ENCODE measurements around the gene GALNS.
"Not testable (repeated sequence)": the region's sequence is repeated elsewhere in the genome, so short reads cannot be mapped to it uniquely, and the experiment has no call there.

The GALNS gene

GRCh38 chr16:88825146-88825545 lies 31.6 kb downstream of the GALNS start:
- no peak overlapping the region for H3K27ac ChIP-seq (ENCODE audit: low read length)
- no peak for ATAC-seq (ENCODE audit: insufficient read depth, low read depth)
- no peak overlapping the region for H3K4me3 ChIP-seq (ENCODE audit: low read depth in 1 of 2, low read length in 2 of 2)
- H3K9me3 ChIP-seq (ENCODE audit: insufficient read depth, low read length, severe bottlenecking): no peaks in the 10 kb centered on the region
- no peak for DNase-seq
- H3K4me2 ChIP-seq (ENCODE audit: insufficient read depth, low read length): no peak overlapping the region
- no peaks in the 10 kb centered on the region for H3K79me2 ChIP-seq (ENCODE audit: insufficient read depth, low read length)
- no peak for TF ChIP-seq EZH2 (IDR thresholded peaks at IDR 0.05; ENCODE audit: borderline replicate concordance, low read depth, low read length, severe bottlenecking)
- TF ChIP-seq, protein P1, sequence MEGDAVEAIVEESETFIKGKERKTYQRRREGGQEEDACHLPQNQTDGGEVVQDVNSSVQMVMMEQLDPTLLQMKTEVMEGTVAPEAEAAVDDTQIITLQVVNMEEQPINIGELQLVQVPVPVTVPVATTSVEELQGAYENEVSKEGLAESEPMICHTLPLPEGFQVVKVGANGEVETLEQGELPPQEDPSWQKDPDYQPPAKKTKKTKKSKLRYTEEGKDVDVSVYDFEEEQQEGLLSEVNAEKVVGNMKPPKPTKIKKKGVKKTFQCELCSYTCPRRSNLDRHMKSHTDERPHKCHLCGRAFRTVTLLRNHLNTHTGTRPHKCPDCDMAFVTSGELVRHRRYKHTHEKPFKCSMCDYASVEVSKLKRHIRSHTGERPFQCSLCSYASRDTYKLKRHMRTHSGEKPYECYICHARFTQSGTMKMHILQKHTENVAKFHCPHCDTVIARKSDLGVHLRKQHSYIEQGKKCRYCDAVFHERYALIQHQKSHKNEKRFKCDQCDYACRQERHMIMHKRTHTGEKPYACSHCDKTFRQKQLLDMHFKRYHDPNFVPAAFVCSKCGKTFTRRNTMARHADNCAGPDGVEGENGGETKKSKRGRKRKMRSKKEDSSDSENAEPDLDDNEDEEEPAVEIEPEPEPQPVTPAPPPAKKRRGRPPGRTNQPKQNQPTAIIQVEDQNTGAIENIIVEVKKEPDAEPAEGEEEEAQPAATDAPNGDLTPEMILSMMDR (IDR thresholded peaks at IDR 0.05; ENCODE audit: borderline replicate concordance, extremely low read depth, low read length, poor library complexity, severe bottlenecking): no peak
- no peaks in the 10 kb centered on the region; the same call in 1 of the 2 replicates for H4K20me1 ChIP-seq (ENCODE audit: insufficient read depth, low read length)
- H3K27me3 ChIP-seq (ENCODE audit: insufficient read depth, low read length, poor library complexity): no peaks in the 10 kb centered on the region
- no peaks in the 10 kb centered on the region for H3K4me1 ChIP-seq (ENCODE audit: insufficient read depth, low read length)
- H3K9ac ChIP-seq (ENCODE audit: low read depth, low read length): no peak overlapping the region
- peaks cover 10% of the 10 kb centered on the region for H3K36me3 ChIP-seq (ENCODE audit: insufficient read depth, low read length)
- H2AFZ ChIP-seq (ENCODE audit: low read depth, low read length): no peak overlapping the region

DNA sequence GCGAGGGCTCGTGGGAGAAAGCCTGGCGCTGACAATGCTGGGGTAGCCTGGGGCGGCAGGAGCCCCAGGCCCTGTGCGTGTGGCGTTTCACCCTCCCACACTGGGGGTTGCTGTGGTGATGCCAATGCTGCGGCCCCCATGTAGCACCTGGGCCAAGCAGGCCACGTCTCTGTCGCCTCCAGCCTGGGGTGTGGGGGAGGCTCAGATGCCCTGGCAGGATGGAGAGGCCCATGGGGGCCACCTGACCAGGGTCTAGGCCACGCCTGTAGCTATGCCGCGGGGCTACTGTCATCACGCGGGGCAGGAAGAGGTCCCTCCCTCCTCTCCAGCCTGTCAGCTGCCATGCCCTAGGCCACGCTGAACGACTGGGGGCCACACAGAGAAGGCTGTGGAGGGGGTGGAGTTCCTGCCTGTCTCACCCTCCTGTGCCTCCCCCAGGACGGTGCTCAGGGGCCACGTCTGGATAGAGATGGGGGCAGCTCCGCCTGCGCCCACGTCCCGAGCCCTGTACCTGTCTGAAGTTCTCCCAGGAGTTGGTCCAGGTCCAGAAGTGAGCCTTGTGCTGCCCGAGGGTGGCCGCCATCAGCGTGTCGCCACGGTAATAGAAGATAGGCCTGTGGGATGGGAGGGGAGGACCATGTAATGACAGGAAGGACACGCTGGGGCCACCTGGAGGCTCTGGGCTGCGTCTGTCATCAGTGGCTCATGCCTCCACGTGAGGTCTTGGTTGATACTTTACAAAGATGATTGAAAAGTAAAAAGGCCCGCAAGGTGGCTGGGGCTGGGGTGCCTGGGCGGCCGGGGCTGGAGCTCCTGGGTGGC lies 32.3 kb downstream of the GALNS start:
- ATAC-seq (ENCODE audit: insufficient read depth, low read depth) (peak; percentile 22; the same call in 1 of the 3 replicates), DNase-seq (no peak)
- H3K27me3 ChIP-seq (ENCODE audit: insufficient read depth, low read length, poor library complexity): no peaks in the 10 kb centered on the region
- no peak overlapping the region for H3K9ac ChIP-seq (ENCODE audit: low read depth, low read length)
- no peak overlapping the region for H3K27ac ChIP-seq (ENCODE audit: low read length)
- H4K20me1 ChIP-seq (ENCODE audit: insufficient read depth, low read length): no peaks in the 10 kb centered on the region; the same call in 1 of the 2 replicates
- H3K9me3 ChIP-seq (ENCODE audit: insufficient read depth, low read length, severe bottlenecking): no peaks in the 10 kb centered on the region
- H3K36me3 ChIP-seq (ENCODE audit: insufficient read depth, low read length): peaks cover 10% of the 10 kb centered on the region
- no peaks in the 10 kb centered on the region for H3K79me2 ChIP-seq (ENCODE audit: insufficient read depth, low read length)
- H3K4me3 ChIP-seq (ENCODE audit: low read depth in 1 of 2, low read length in 2 of 2): no peak overlapping the region
- TF ChIP-seq, protein P1 (IDR thresholded peaks at IDR 0.05; ENCODE audit: borderline replicate concordance, extremely low read depth, low read length, poor library complexity, severe bottlenecking): no peak
- no peak for TF ChIP-seq EZH2 (IDR thresholded peaks at IDR 0.05; ENCODE audit: borderline replicate concordance, low read depth, low read length, severe bottlenecking)
- no peak overlapping the region for H2AFZ ChIP-seq (ENCODE audit: low read depth, low read length)
- H3K4me1 ChIP-seq (ENCODE audit: insufficient read depth, low read length): no peaks in the 10 kb centered on the region
- no peak overlapping the region for H3K4me2 ChIP-seq (ENCODE audit: insufficient read depth, low read length)

GRCh38 chr16:88823646-88824045 lies 33.1 kb downstream of the GALNS start:
- H4K20me1 ChIP-seq (ENCODE audit: insufficient read depth, low read length); H3K27me3 ChIP-seq (ENCODE audit: insufficient read depth, low read length, poor library complexity); H3K36me3 ChIP-seq (ENCODE audit: insufficient read depth, low read length); H3K4me1 ChIP-seq (ENCODE audit: insufficient read depth, low read length); H2AFZ ChIP-seq (ENCODE audit: low read depth, low read length); H3K79me2 ChIP-seq (ENCODE audit: insufficient read depth, low read length); H3K27ac ChIP-seq (ENCODE audit: low read length); H3K4me2 ChIP-seq (ENCODE audit: insufficient read depth, low read length); H3K4me3 ChIP-seq (ENCODE audit: low read depth in 1 of 2, low read length in 2 of 2); H3K9me3 ChIP-seq (ENCODE audit: insufficient read depth, low read length, severe bottlenecking); H3K9ac ChIP-seq (ENCODE audit: low read depth, low read length); DNase-seq; ATAC-seq (ENCODE audit: insufficient read depth, low read depth): not testable (repeated sequence)

DNA sequence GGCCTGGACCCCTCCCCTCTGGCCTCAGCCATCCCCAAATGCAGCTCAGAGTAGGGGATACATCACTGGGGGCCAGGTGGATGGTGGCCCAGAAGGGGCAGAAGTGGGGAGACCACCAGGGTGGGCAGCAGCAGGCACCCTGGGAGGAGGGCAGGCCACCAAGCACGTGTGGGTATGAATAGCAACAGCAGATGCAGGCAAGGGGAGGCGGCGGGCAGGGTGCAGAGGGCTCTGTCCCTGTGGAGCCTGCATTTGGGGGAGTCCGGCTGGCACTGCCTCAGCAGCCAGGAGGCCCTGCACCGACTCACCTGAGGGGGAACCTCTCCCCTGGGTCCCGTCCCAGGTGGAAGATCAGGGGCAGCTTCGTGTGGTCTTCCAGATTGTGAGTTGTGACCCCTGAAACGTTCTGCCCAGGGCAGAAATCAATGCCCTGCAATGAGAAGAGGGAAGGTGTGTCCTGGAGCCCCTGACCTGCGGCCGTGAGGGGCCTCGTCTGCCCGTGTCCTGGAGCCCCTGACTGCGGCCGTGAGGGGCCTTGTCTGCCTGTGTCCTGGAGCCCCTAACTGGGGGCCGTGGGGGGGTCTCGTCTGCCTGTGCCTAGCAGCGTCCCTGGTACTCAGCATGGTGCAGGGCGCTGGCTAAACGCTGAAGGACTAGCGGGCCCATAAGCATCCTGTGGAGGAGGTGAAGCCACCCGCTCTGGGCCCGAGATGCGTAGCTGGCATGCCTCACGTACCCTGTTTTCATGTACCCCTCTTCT lies 34.3 kb downstream of the GALNS start:
- peaks cover 10% of the 10 kb centered on the region for H3K36me3 ChIP-seq (ENCODE audit: insufficient read depth, low read length)
- DNase-seq: no peak

More for the DNA sequence above, 34.3 kb downstream of the GALNS start:
- H4K20me1 ChIP-seq (ENCODE audit: insufficient read depth, low read length): no peaks in the 10 kb centered on the region; the same call in 1 of the 2 replicates
- TF ChIP-seq EZH2 (IDR thresholded peaks at IDR 0.05; ENCODE audit: borderline replicate concordance, low read depth, low read length, severe bottlenecking): no peak
- TF ChIP-seq, protein P1 (IDR thresholded peaks at IDR 0.05; ENCODE audit: borderline replicate concordance, extremely low read depth, low read length, poor library complexity, severe bottlenecking): no peak
- no peaks in the 10 kb centered on the region for H3K4me1 ChIP-seq (ENCODE audit: insufficient read depth, low read length)
- no peak overlapping the region for H3K4me3 ChIP-seq (ENCODE audit: low read depth in 1 of 2, low read length in 2 of 2)
- H2AFZ ChIP-seq (ENCODE audit: low read depth, low read length): no peak overlapping the region
- no peaks in the 10 kb centered on the region for H3K79me2 ChIP-seq (ENCODE audit: insufficient read depth, low read length)
- ATAC-seq (ENCODE audit: insufficient read depth, low read depth): no peak
- H3K9ac ChIP-seq (ENCODE audit: low read depth, low read length): no peak overlapping the region
- H3K27me3 ChIP-seq (ENCODE audit: insufficient read depth, low read length, poor library complexity): no peaks in the 10 kb centered on the region
- no peak overlapping the region for H3K27ac ChIP-seq (ENCODE audit: low read length)
- no peaks in the 10 kb centered on the region for H3K9me3 ChIP-seq (ENCODE audit: insufficient read depth, low read length, severe bottlenecking)
- H3K4me2 ChIP-seq (ENCODE audit: insufficient read depth, low read length): no peak overlapping the region

All from DND-41 (cell line).